B cell (primary cell): ENCODE data around the gene FAM111B. TPM values are rescaled to one million over a fixed set of nuclear protein-coding genes. Genes with fewer than 3 reads are reported as not detected.

Experiments
- ATAC-seq: fragments of 200-7000 bp; cut with Tn5 transposase; one replicate; pipeline ENCODE4 v1.10.0; 2021; ENCODE audit warnings: low read depth, mild to moderate bottlenecking, moderate number of reproducible peaks, moderate library complexity
- CTCF ChIA-PET: fragments of 350-600 bp; sonication (Branson Sonifier 250); formaldehyde crosslinking; loops from one replicate; lab custom pipeline; 2021; ENCODE audit warnings: antibody characterized with exemption, inconsistent platforms; lab: Charles Lee
- POLR2A ChIA-PET: fragments of 350-600 bp; sonication (Branson Sonifier 250); formaldehyde crosslinking; loops from one replicate; lab custom pipeline; 2021; ENCODE audit warnings: antibody characterized with exemption; lab: Charles Lee
- DNase-seq: peaks from one replicate; pipeline ENCODE4 v3.0.0; 2013
- H2AFZ ChIP-seq: 2 replicates; pipeline ENCODE4 v1.6.1; 2012; ENCODE audit warnings: mild to moderate bottlenecking, low read depth, low read length; ENCODE audit not compliant: insufficient read depth, poor library complexity, severe bottlenecking
- H3K27ac ChIP-seq, 2 donors: 1 replicate in 1 of 2; 2 replicates in 1 of 2; pipeline ENCODE4 v1.5.1; 2012 to 2013; ENCODE audit warnings: low read length in 2 of 2, mild to moderate bottlenecking in 2 of 2, moderate library complexity in 1 of 2
- H3K27me3 ChIP-seq, 4 experiments: fragments of 200-600 bp in 1 of 4; sonication (generic) in 1 of 4; replicated peaks in 1 of 4; 1 replicate in 2 of 4; 2 replicates in 2 of 4; pipeline versions ENCODE4 v1.6.1 to v1.7.0; 2013 to 2016; ENCODE audit warnings: low read length in 3 of 4, mild to moderate bottlenecking in 2 of 4, mixed read lengths in 1 of 4, moderate library complexity in 1 of 4; ENCODE audit not compliant: insufficient read depth in 4 of 4, control insufficient read depth in 3 of 4; ENCODE audit errors: control extremely low read depth in 1 of 4
- H3K36me3 ChIP-seq, 2 experiments: replicated peaks in 1 of 2; 1 replicate in 1 of 2; 2 replicates in 1 of 2; pipeline versions ENCODE4 v1.6.1 to v1.7.1; 2013; ENCODE audit warnings: low read length in 1 of 2; ENCODE audit not compliant: insufficient read depth in 2 of 2, control insufficient read depth in 1 of 2; ENCODE audit errors: control extremely low read depth in 1 of 2, extremely low read depth in 1 of 2
- H3K4me1 ChIP-seq, 2 donors: fragments of 200-600 bp in 1 of 2; sonication (generic) in 1 of 2; 1 replicate in 1 of 2; 2 replicates in 1 of 2; pipeline versions ENCODE4 v1.5.1 to v1.6.1; 2013 to 2017; ENCODE audit warnings: low read length in 2 of 2; ENCODE audit not compliant: control insufficient read depth in 2 of 2, insufficient read depth in 2 of 2
- H3K4me2 ChIP-seq: replicated peaks from 2 replicates; pipeline ENCODE3; 2012; ENCODE audit warnings: mild to moderate bottlenecking, low read depth, low read length; ENCODE audit not compliant: poor library complexity, severe bottlenecking
- H3K4me3 ChIP-seq, 5 experiments: fragments of 200-600 bp in 1 of 5; sonication (generic) in 1 of 5; 1 replicate in 3 of 5; 2 replicates in 2 of 5; pipeline versions ENCODE4 v1.5.1 to v1.7.0; 2011 to 2016; ENCODE audit warnings: low read length in 4 of 5, mild to moderate bottlenecking in 4 of 5, low read depth in 2 of 5, control low read depth in 1 of 5, moderate library complexity in 1 of 5; ENCODE audit not compliant: insufficient read depth in 1 of 5; ENCODE audit errors: control extremely low read depth in 1 of 5, extremely low read depth in 1 of 5
- H3K79me2 ChIP-seq: fragments of 200-600 bp; sonication (generic); one replicate; pipeline ENCODE4 v1.6.0; 2016; ENCODE audit warnings: low read length; ENCODE audit not compliant: control insufficient read depth, insufficient read depth
- H3K9ac ChIP-seq: fragments of 200-600 bp; sonication (generic); 2 replicates; pipeline ENCODE4 v1.6.1; 2017; ENCODE audit warnings: mild to moderate bottlenecking, low read length, moderate library complexity
- H3K9me3 ChIP-seq, 3 donors: one replicate each; pipeline versions ENCODE4 v1.6.1 to v1.7.1; 2013; ENCODE audit warnings: low read length in 2 of 3; ENCODE audit not compliant: control insufficient read depth in 2 of 3, insufficient read depth in 1 of 3; ENCODE audit errors: control extremely low read depth in 1 of 3
- H4K20me1 ChIP-seq: 2 replicates; pipeline ENCODE4 v1.6.0; 2012; ENCODE audit warnings: mild to moderate bottlenecking, low read length; ENCODE audit not compliant: insufficient read depth, control insufficient read depth, poor library complexity, severe bottlenecking
- H3K27ac Mint-ChIP-seq: one replicate; pipeline ENCODE4 v1.8.0; 2021; ENCODE audit warnings: mixed read lengths
- H3K27me3 Mint-ChIP-seq: one replicate; pipeline ENCODE4 v1.8.0; 2021; ENCODE audit warnings: mixed read lengths
- H3K4me1 Mint-ChIP-seq: one replicate; pipeline ENCODE4 v1.8.0; 2021; ENCODE audit warnings: mixed read lengths
- H3K4me3 Mint-ChIP-seq: one replicate; pipeline ENCODE4 v1.8.0; 2021; ENCODE audit warnings: mixed read lengths
- H3K9me3 Mint-ChIP-seq: one replicate; pipeline ENCODE4 v1.8.0; 2022; ENCODE audit warnings: mixed read lengths; ENCODE audit not compliant: insufficient read depth
- CTCF ChIP-seq: fragments of 200-600 bp; IDR thresholded peaks from one replicate; pipeline ENCODE4 v1.8.0; 2022; ENCODE audit warnings: antibody characterized with exemption, mild to moderate bottlenecking
- EZH2 ChIP-seq: IDR thresholded peaks from 2 replicates; pipeline ENCODE4 v1.6.1; 2012; ENCODE audit warnings: borderline replicate concordance, low read depth, mild to moderate bottlenecking, moderate library complexity, low read length; ENCODE audit not compliant: insufficient read depth, poor library complexity, severe bottlenecking
- WGBS: methylation state at CpG from one replicate; pipeline ENCODE4 v1.1.5; 2013; ENCODE audit warnings: missing lambda C conversion rate; ENCODE audit not compliant: insufficient coverage; 5-methylcytosine and 5-hydroxymethylcytosine counted together
- intact Hi-C: fragments of 100-400 bp; cut with micrococcal nuclease; formaldehyde crosslinking; loops from one replicate; pipeline ENCODE4 v1.10.0; 2022
- polyA plus RNA-seq: library from polyadenylated mRNA; depleted of rRNA; stranded (reverse); fragments of >200 nt; gene quantifications from 2 replicates; pipeline ENCODE4 v1.2.3, GENCODE V29; 2012
- total RNA-seq, 2 donors: library from RNA; stranded (reverse); fragments of 120-200 nt in 1 of 2; gene quantifications; 1 replicate in 1 of 2; 2 replicates in 1 of 2; pipeline versions ENCODE4 v1.2.3 to v1.2.4, GENCODE V29; 2013 to 2022

The FAM111B gene
- total and polyA plus RNA-seq, 2 donors (not counting 1 experiment from before 2014, with no cell fraction given): 3.6 to 155 TPM

- H3K4me1 ChIP-seq: peaks cover 23 to 28% of the 10 kb centered on the region in 2 donors
- no peak for TF ChIP-seq EZH2
- TF ChIP-seq CTCF: no peak
- ChIA-PET POLR2A (no interaction called here), CTCF (interaction anchor here (0.5 to 2.1 kb wide), 5 partner anchors 12 to 196 kb away, joined by 3 to 6 read pairs (median 4); partner anchors contain the start of gene FAM111A)
- H3K27me3 ChIP-seq: no peaks in the 10 kb centered on the region
- no peak overlapping the region for H2AFZ ChIP-seq
- no peaks in the 10 kb centered on the region for H4K20me1 ChIP-seq
- no peak overlapping the region for H3K9ac ChIP-seq
- H3K4me3 ChIP-seq: no peak overlapping the region
- DNase-seq (no peak), ATAC-seq (no peak)
- Mint-ChIP-seq H3K4me3 (no peak overlapping the region), H3K9me3 (no peaks in the 10 kb centered on the region), H3K27ac (peak overlapping the region; percentile 11), H3K27me3 (no peaks in the 10 kb centered on the region), H3K4me1 (peaks cover 42% of the 10 kb centered on the region)
- H3K27ac ChIP-seq: no peak overlapping the region
- H3K79me2 ChIP-seq: peaks cover 4% of the 10 kb centered on the region
- no peaks in the 10 kb centered on the region for H3K9me3 ChIP-seq
- H3K36me3 ChIP-seq: peaks cover 0 to 4% of the 10 kb centered on the region in 2 experiments
- intact Hi-C loops: loop anchor here (10.0 kb wide), 1 partner anchor 1360 kb away; no protein-coding TSS in a partner anchor
- H3K4me2 ChIP-seq: no peak overlapping the region
- 80% methylated on average over 3 of the region's 5 CpGs for WGBS
Measured at GRCh38 chr11:59154610-59155009, 47.6 kb downstream of the FAM111B start.

GRCh38 chr11:59157433-59157832 lies 50.4 kb downstream of the FAM111B start:
- no peak overlapping the region for H3K9ac ChIP-seq
- no peak overlapping the region for H3K4me3 ChIP-seq
- H3K4me3 Mint-ChIP-seq: no peak overlapping the region
- H3K4me1 ChIP-seq: peaks cover 17 to 20% of the 10 kb centered on the region in 2 donors
- intact Hi-C loops: loop anchor here (10.0 kb wide), 1 partner anchor 1363 kb away; no protein-coding TSS in a partner anchor
- H3K79me2 ChIP-seq: peaks cover 6% of the 10 kb centered on the region
- no peak overlapping the region for H3K4me2 ChIP-seq
- peaks cover 29% of the 10 kb centered on the region for H3K4me1 Mint-ChIP-seq
- H3K27ac Mint-ChIP-seq: peak overlapping the region; percentile 73
- WGBS: 0% methylated on average over 1 of the region's 3 CpGs
- no peaks in the 10 kb centered on the region for H3K9me3 ChIP-seq
- ATAC-seq (no peak), DNase-seq (no peak)
- H3K27ac ChIP-seq: no peak overlapping the region
- H4K20me1 ChIP-seq: no peaks in the 10 kb centered on the region
- H3K27me3 Mint-ChIP-seq: no peaks in the 10 kb centered on the region
- no peak overlapping the region for H2AFZ ChIP-seq
- H3K36me3 ChIP-seq: no peaks in the 10 kb centered on the region
- H3K27me3 ChIP-seq: no peaks in the 10 kb centered on the region
- TF ChIP-seq EZH2 (no peak), CTCF (no peak)
- CTCF ChIA-PET: interaction anchor here (0.8 to 4.1 kb wide), 44 partner anchors 8 to 1357 kb away, joined by 3 to 99 read pairs (median 6); partner anchors contain the start of genes DTX4, FAM111A, LPXN and MPEG1
- no peaks in the 10 kb centered on the region for H3K9me3 Mint-ChIP-seq
- POLR2A ChIA-PET: interaction anchor here (2.7 kb wide), 1 partner anchor 13 kb away, joined by 13 read pairs; no protein-coding TSS in a partner anchor
